RWPE2 (cell line): ENCODE results near the gene ARHGAP27.

Experiments
- ATAC-seq: fragments of 200-7000 bp; cut with Tn5 transposase; 3 replicates; pipeline ENCODE4 v1.9.1; 2021; ENCODE audit warnings: low read depth
- DNase-seq: peaks from one replicate; pipeline ENCODE4 v3.0.0-alpha.2; 2020; ENCODE audit warnings: low spot score
- H3K27ac ChIP-seq: fragments of 450-650 bp; 2 replicates; pipeline ENCODE4 v1.5.1; 2017; ENCODE audit warnings: mild to moderate bottlenecking; ENCODE audit not compliant: poor library complexity, severe bottlenecking
- H3K27me3 ChIP-seq: fragments of 250-450 bp; sonication (Bioruptor Pico); 2 replicates; pipeline ENCODE4 v1.5.1; 2021; ENCODE audit warnings: mild to moderate bottlenecking, moderate library complexity; ENCODE audit not compliant: insufficient read depth, poor library complexity, severe bottlenecking
- H3K36me3 ChIP-seq: fragments of 250-450 bp; sonication (Bioruptor Pico); 2 replicates; pipeline ENCODE4 v1.5.1; 2020; ENCODE audit warnings: low read depth, mild to moderate bottlenecking, moderate library complexity
- H3K4me1 ChIP-seq: fragments of 250-450 bp; sonication (Bioruptor Pico); 2 replicates; pipeline ENCODE4 v1.5.1; 2021; ENCODE audit warnings: mild to moderate bottlenecking, moderate library complexity; ENCODE audit not compliant: insufficient read depth, poor library complexity, severe bottlenecking
- H3K4me3 ChIP-seq: fragments of 250-450 bp; sonication (Bioruptor Pico); 2 replicates; pipeline ENCODE4 v1.5.1; 2021; ENCODE audit warnings: mild to moderate bottlenecking, moderate library complexity; ENCODE audit not compliant: severe bottlenecking
- H3K9me3 ChIP-seq: fragments of 250-450 bp; sonication (Bioruptor Pico); 2 replicates; pipeline ENCODE4 v1.5.1; 2021; ENCODE audit warnings: mild to moderate bottlenecking, moderate library complexity; ENCODE audit not compliant: severe bottlenecking
- TF ChIP-seq, protein P1 (sequence below): fragments of 450-650 bp; IDR thresholded peaks from one replicate; pipeline ENCODE4 v1.5.1; 2017; ENCODE audit warnings: mild to moderate bottlenecking, moderate library complexity; ENCODE audit not compliant: poor library complexity, severe bottlenecking

The ARHGAP27 gene

DNA sequence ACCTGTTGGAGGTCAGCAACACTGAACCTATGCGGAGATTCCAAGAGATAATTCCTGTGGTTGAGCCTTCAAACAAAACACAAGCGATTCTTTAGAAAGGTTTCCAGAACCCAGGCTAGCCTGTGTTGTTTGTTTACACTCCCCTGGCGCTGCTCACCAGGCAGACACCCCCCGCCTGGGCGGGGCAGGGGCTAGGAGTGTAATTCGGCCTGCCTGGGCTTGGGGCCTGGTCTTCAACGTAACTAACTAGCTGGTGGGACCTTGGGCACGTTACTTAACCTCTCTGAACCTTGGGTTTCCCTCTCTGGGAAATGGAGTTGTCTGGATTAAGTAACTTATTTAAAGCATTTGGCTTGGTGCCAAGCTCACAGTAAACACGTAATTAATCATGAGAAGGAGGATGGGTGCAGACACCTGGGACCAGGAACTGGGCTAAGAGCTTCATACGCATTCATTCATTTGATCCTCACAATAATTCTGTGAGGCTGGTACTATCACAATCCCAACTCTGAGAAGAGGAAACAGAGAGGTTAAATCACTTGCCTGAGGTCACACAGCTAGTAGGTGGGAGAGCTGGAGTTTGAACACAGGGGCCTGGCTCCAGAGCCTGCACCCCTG is 7.6 kb upstream of the ARHGAP27 start:
- DNase-seq (no peak), ATAC-seq (peak; percentile 73)
- Histone ChIP-seq H3K4me3 (no peak overlapping the region), H3K27ac (peak overlapping the region; percentile 35), H3K9me3 (no peaks in the 10 kb centered on the region), H3K4me1 (peaks cover 14% of the 10 kb centered on the region), H3K36me3 (peaks cover 8% of the 10 kb centered on the region), H3K27me3 (no peaks in the 10 kb centered on the region)
- TF ChIP-seq, protein P1, sequence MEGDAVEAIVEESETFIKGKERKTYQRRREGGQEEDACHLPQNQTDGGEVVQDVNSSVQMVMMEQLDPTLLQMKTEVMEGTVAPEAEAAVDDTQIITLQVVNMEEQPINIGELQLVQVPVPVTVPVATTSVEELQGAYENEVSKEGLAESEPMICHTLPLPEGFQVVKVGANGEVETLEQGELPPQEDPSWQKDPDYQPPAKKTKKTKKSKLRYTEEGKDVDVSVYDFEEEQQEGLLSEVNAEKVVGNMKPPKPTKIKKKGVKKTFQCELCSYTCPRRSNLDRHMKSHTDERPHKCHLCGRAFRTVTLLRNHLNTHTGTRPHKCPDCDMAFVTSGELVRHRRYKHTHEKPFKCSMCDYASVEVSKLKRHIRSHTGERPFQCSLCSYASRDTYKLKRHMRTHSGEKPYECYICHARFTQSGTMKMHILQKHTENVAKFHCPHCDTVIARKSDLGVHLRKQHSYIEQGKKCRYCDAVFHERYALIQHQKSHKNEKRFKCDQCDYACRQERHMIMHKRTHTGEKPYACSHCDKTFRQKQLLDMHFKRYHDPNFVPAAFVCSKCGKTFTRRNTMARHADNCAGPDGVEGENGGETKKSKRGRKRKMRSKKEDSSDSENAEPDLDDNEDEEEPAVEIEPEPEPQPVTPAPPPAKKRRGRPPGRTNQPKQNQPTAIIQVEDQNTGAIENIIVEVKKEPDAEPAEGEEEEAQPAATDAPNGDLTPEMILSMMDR = no peak

DNA sequence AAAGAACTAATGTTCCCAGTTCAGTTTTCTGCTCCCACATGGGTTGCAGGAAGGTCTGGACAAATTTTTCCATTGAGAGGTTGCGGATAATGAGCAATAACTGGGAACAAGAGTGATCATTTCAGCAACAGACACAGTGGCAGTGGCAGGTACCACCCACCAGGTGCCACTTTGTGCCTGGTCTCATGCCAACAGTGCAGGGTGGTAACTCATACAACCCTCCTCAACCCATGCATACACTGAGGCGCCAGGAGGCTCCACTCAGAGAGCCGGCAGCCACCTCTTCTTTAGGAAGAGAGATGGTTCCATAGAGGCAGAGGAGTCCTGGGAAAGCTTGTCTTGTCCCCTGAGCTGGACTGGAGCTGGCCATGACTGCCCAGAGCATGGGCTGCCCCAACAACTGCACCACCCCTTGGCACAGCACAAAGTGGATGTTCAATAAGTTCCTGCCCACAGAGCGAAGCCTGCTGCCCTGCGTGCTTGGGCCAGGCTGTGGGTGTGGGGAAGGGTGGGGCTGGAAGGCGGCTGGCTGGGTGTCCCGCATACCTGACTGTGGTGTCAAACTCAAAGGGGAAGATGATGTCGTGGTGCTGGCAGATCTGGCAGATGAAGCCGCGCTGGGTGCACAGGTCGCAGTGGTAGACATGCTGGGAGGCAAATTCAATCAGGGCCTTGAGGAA is 6.4 kb upstream of the ARHGAP27 start:
- no peak overlapping the region for H3K4me3 ChIP-seq
- DNase-seq = no peak
- peaks cover 14% of the 10 kb centered on the region for H3K4me1 ChIP-seq
- no peaks in the 10 kb centered on the region for H3K9me3 ChIP-seq
- peak; percentile 9; the same call in 1 of the 3 replicates for ATAC-seq
- H3K27me3 ChIP-seq = no peaks in the 10 kb centered on the region
- peaks cover 4% of the 10 kb centered on the region; the same call in 1 of the 2 replicates for H3K36me3 ChIP-seq
- H3K27ac ChIP-seq = peak overlapping the region; percentile 35
- TF ChIP-seq, protein P1 = no peak

DNA sequence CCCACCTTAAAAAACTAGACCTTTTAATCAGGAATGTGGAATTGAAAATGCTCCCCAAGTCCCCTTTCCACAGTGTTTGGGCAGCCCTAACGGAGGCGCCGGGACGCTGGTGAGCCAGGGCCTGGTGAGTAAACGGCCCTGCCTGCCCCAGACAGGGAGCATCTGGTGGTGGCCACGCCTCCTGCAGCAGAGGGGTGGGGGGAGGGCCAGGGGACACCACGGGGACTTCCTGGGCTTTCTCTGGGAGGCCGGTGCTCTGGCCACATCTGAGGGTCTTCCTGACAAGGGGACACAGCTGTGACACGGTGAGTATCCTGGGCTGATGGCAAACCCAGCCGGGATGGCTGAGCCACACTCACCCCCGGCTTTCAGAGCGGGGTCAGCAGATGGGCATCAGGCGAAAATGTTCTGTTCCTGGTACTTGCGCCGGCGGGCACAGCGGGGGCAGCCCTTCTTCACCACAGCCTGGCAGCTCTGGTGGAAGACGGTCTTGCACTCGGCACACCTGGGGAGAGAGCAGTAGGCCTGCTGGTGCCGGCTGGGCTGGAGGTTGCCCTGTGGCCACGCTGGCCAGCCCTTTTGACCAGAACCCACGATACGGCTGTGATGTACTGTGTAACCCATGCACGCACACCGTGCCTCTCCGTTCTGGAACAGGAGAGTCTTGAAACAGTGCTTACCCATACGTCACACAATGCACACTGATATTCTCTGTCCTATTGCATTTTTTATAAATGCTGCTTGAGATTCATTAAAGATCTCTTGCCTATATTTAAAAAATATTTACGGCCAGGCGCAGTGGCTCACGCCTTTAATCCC is 5.0 kb upstream of the ARHGAP27 start:
- H3K4me1 ChIP-seq = peaks cover 14% of the 10 kb centered on the region
- ATAC-seq = no peak
- DNase-seq = peak; percentile 62
- no peaks in the 10 kb centered on the region for H3K27me3 ChIP-seq
- H3K27ac ChIP-seq = no peak overlapping the region
- no peak overlapping the region for H3K4me3 ChIP-seq
- no peaks in the 10 kb centered on the region for H3K9me3 ChIP-seq
- peaks cover 4% of the 10 kb centered on the region; the same call in 1 of the 2 replicates for H3K36me3 ChIP-seq
- TF ChIP-seq, protein P1 = no peak

DNA sequence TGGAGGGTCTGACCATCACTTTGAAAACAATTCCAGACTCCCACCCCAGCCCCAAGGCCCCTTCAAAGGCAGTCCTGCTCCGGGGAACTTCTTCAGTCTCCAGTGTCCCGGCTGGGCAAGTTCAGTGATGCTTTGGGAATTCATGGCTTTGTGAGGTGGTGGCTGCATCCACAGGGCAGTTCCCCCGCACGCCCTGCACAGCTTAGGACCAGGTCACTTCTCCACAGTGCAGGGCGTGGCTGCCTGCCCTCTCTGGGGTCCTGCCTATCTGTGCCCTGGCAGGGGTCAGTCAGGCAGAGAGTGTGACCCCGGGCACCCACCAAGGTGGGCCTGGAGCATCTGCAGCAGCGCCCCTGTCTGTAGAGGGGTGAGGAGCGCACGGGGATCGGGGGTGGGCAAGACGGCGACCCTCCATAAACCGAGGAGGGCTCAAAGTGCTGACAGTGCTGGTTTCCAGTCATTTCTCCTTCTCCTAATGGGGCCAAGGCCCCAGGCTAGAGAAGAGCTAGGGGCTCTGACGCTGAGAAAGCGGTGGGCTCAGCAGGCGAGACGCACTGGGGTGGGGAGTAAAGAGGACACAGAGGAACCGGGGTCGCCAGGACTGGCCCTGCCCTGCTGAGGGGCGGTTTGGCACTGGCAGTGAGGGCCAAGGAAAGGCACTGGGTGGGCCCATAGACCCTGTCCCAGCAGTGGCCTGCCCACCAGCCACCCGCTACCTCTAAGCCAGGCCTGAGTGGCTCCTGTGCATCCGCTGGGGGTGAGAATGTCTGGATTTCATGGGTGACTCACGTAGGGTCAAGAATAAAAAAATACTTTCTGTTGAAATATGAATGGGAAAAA is 4.2 kb upstream of the ARHGAP27 start:
- H3K9me3 ChIP-seq = no peaks in the 10 kb centered on the region
- TF ChIP-seq, protein P1 = no peak
- H3K27ac ChIP-seq = no peak overlapping the region
- H3K27me3 ChIP-seq = no peaks in the 10 kb centered on the region
- H3K36me3 ChIP-seq = peaks cover 4% of the 10 kb centered on the region; the same call in 1 of the 2 replicates
- no peak overlapping the region for H3K4me3 ChIP-seq
- peaks cover 14% of the 10 kb centered on the region for H3K4me1 ChIP-seq
- no peak for DNase-seq
- ATAC-seq = no peak
